Cardiac atrium fibroblast (primary cell): ENCODE data around the gene SLC6A20. TPM values are rescaled to one million over a fixed set of nuclear protein-coding genes. Genes with fewer than 3 reads are reported as not detected.

Experiments used
- total RNA-seq: library from RNA; depleted of rRNA; stranded (reverse); fragments of >200 nt; gene quantifications from 2 replicates; pipeline ENCODE4 v1.2.3, GENCODE V29; 2015

Gene SLC6A20, protein sequence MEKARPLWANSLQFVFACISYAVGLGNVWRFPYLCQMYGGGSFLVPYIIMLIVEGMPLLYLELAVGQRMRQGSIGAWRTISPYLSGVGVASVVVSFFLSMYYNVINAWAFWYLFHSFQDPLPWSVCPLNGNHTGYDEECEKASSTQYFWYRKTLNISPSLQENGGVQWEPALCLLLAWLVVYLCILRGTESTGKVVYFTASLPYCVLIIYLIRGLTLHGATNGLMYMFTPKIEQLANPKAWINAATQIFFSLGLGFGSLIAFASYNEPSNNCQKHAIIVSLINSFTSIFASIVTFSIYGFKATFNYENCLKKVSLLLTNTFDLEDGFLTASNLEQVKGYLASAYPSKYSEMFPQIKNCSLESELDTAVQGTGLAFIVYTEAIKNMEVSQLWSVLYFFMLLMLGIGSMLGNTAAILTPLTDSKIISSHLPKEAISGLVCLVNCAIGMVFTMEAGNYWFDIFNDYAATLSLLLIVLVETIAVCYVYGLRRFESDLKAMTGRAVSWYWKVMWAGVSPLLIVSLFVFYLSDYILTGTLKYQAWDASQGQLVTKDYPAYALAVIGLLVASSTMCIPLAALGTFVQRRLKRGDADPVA
- not detected in 2 replicates for total RNA-seq

GRCh38 chr3:45795882-45796765 lies at the start of gene SLC6A20:
Gene SLC6A20 (minus strand): TSS chr3:45796536. CDS start chr3:45796419, 117 bp downstream.

GRCh38 chr3:45841757-45842491 lies 45.6 kb upstream of the SLC6A20 start, which contains the start of gene LZTFL1:
Gene LZTFL1 (minus strand): TSS chr3:45842119. CDS start chr3:45841991, 128 bp downstream.

Other genes with a start within 250 kb of the SLC6A20 start
- 8.7 and 13.6 TPM in 2 replicates for gene LIMD1, start 201.8 kb downstream of the SLC6A20 start, total RNA-seq
- gene SACM1L, start 107.1 kb downstream of the SLC6A20 start, total RNA-seq: 18.1 and 36.8 TPM in 2 replicates
- gene LZTFL1, start 45.6 kb upstream of the SLC6A20 start, total RNA-seq: 15.2 and 25.8 TPM in 2 replicates
- not detected in 2 replicates for gene CCR9, start 90.0 kb upstream of the SLC6A20 start, total RNA-seq
- gene CXCR6, start 146.9 kb upstream of the SLC6A20 start, total RNA-seq: not detected in 2 replicates
- 9.2 and 11.2 TPM in 2 replicates for gene FYCO1, start 199.3 kb upstream of the SLC6A20 start, total RNA-seq
- not detected in 2 replicates for gene XCR1, start 230.9 kb upstream of the SLC6A20 start, total RNA-seq